Sigmoid colon (tissue), 4 donors: ENCODE results near the gene TCF12.

Experiments
- CTCF ChIP-seq, 4 experiments: fragments of 450-650 bp in 3 of 4; fragments of 200-600 bp in 1 of 4; IDR thresholded peaks; one replicate each; pipeline ENCODE4 v1.5.1; 2016 to 2019; ENCODE audit warnings: antibody characterized with exemption in 4 of 4, mild to moderate bottlenecking in 3 of 4, moderate library complexity in 2 of 4
- EP300 ChIP-seq, 4 donors: sonication (generic); formaldehyde crosslinking; IDR thresholded peaks; one replicate each; pipeline ENCODE4 v1.6.1; 2017; ENCODE audit warnings: antibody characterized with exemption in 4 of 4
- POLR2AphosphoS5 ChIP-seq, 4 donors: sonication (generic); formaldehyde crosslinking; IDR thresholded peaks; one replicate each; pipeline ENCODE4 v1.6.1; 2017; ENCODE audit warnings: antibody characterized with exemption in 4 of 4

DNA sequence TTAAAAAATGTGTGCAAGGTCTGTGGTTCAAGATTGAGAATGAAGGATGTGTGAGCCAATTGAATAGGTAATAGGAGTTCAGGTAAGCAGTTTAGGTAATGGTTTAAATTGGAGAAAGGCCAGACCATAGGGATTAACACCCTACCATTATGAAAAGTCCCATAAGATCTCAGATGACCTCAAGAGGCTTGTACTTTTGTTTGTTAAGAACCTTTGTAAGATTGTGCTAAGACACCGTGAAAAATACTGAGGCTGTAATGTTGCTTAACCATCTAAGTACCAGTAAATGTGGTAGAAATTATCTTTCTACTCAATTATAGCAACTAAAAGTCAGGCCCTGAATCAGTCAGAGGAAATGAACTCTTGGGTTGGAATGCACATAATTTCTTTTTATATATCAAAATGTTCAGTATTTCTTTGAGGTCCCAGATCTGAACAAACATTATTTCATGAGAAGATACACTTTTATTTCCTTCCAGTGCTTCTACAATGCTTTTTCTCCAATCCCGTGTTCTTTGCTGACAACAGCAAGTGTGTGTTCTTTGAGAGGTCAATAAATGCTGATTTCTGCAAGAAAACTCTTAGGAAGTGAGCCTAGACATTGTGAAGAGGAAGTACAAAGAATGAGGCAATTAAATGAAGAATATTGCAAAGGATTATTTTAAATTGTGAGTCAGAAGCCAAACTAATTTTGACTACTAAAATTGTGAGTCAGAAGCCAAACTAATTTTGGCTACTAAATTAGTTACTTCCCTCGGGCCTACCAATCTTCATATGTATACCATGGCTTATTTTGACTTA is 66.4 kb downstream of the TCF12 start:
- TF ChIP-seq EP300 (IDR thresholded peaks at IDR 0.05) (no peak), CTCF (IDR thresholded peaks at IDR 0.05) (no peak), POLR2AphosphoS5 (IDR thresholded peaks at IDR 0.05) (no peak)
